ENCODE measurements around the gene NEDD4L. TPM values are rescaled to one million over a fixed set of nuclear protein-coding genes. Genes with fewer than 3 reads are reported as not detected.

The NEDD4L gene
- total RNA-seq, 4 donors from 2014 or later = 32.5 to 65.6 (median 43.4) TPM

DNA sequence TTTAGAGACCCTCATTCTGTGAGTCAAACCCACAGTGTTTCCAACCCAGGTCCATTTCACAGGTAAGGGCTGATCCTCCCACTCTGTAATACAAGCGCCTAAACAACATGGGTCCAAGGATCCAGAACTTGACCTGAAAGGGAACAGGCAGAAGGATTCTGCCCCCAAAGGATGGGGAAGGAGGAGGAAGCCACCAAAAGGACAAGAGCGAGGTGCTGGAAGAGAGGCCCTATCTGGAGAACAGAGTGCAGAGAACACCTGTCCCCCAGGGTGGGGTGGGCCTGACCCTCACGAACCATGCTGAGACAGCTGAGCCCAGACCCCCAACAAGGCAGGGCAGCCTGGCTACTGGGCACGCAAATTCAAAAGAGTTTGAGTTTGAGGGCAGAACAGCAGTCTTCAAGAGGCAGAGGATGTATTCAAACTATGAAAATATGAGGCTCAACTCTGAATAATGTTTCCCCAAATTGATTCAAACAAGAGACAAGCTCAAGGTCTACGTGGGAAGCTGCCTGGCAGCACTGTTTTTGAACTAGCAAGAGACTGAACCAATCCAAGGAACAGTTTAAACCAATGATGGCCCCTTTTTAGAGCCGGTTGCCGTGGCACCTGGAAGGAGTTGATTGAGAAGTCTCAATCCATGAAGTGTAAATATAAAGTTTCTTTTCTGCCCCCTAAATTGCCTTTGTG is 372.1 kb downstream of the NEDD4L start:
- TF ChIP-seq, protein P1, sequence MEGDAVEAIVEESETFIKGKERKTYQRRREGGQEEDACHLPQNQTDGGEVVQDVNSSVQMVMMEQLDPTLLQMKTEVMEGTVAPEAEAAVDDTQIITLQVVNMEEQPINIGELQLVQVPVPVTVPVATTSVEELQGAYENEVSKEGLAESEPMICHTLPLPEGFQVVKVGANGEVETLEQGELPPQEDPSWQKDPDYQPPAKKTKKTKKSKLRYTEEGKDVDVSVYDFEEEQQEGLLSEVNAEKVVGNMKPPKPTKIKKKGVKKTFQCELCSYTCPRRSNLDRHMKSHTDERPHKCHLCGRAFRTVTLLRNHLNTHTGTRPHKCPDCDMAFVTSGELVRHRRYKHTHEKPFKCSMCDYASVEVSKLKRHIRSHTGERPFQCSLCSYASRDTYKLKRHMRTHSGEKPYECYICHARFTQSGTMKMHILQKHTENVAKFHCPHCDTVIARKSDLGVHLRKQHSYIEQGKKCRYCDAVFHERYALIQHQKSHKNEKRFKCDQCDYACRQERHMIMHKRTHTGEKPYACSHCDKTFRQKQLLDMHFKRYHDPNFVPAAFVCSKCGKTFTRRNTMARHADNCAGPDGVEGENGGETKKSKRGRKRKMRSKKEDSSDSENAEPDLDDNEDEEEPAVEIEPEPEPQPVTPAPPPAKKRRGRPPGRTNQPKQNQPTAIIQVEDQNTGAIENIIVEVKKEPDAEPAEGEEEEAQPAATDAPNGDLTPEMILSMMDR (IDR thresholded peaks at IDR 0.05; ENCODE audit: low read depth) = no peak

DNA sequence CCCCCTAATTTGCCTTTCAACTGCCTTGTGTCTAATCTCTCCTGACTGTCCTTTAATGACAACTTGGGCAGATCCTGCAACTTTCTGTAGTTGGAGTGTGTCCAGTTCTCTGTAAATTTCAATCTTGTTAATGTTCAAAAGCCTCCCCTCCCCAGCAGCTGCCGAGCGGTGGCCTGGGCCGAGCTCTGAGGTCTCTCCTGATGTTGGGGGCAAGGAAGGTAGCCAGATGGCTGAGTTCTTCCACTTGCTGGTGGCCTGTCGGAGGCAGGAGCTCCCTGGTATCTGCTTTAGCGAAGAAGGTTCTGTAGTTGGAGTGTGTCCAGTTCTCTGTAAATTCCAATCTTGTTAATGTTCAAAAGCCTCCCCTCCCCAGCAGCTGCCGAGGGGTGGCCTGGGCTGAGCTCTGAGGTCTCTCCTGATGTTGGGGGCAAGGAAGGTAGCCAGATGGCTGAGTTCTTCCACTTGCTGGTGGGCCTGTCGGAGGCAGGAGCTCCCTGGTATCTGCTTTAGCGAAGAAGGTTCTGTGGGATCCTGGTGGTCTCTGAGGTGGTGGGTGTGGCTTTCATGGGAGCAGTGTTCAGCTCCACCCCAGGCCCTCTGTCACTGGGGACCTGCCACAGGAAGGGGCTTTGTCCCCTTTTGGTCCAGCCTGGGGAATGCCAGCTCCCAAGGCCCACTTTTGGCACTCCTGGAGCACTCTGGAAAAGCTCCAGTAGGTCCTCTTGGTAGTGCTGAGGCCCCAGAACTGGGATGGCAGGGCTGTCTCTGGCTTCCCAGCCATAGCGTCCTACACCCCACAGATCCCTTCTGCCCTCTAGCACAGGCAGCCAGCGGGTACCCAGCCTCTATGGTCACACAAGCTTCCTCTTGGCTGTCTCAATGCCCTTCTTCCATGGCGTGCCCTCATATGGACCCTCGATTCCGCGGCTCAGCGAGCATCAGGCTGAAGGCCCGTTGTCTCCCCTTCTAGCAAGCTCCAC is 373.0 kb downstream of the NEDD4L start:
- TF ChIP-seq, protein P1 (IDR thresholded peaks at IDR 0.05; ENCODE audit: low read depth) = no peak

DNA sequence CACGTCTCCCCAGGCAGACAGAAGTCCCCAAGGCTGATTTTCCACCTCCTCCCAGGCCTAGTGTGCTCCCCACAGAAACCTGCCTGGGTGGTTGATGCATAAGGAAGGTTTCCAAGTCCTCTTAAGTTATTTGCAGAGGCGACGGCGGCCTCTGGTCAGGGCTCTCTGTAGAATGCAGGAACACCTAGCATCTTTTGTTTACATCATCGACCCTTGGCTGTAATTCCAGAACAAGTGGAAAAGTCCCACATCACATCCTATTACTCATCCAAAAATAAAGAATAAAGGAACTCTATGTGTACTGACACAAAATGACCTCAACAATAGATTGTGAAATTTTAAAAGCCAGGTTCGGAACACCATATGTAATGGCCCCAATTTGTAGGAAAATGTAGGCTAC is 373.7 kb downstream of the NEDD4L start:
- TF ChIP-seq, protein P1 (IDR thresholded peaks at IDR 0.05; ENCODE audit: low read depth) = no peak

DNA sequence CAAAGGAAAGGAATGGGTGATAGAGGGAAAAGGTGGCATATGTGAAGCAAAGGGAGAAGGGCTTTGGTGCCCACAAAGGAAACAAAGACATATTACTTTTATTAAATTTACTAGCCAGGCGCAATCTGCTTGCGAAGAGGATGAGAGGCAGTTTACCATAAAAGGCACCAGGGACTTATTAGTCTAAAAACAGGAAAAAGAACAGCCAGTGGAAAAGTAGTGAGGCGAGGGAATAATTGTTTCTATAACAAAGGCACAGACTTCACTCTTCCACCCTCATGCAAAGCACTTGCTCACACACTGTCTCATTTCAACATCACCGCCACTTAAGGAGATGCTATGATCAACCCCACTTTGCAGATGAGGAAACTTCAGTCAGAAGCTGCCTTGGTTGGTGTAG is 374.3 kb downstream of the NEDD4L start:
- TF ChIP-seq, protein P1 (IDR thresholded peaks at IDR 0.05; ENCODE audit: low read depth) = no peak

DNA sequence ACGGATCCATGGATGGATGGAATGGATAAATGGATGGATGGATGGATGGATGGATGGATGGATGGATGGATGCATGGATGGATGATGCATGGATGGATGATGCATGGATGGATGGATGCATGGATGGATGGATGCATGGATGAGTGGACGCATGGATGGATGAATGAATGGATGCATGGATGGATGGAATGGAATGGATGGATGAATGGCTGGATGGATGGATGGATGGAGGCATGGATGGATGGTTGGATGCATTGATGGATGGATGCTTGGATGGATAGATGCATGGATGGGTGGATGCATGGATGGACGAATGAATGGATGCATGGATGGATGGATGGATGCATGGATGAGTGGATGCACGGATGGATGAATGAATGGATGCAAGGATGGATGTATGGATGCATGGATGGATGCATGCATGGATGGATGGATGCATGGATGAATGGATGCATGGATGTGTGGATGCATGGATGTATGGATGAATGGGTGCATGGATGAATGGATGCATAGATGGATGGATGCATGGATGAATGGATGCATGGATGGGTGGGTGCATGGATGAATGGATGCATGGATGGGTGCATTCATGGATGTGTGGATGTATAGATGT is 375.7 kb downstream of the NEDD4L start:
- TF ChIP-seq, protein P1 (IDR thresholded peaks at IDR 0.05; ENCODE audit: low read depth) = no peak

DNA sequence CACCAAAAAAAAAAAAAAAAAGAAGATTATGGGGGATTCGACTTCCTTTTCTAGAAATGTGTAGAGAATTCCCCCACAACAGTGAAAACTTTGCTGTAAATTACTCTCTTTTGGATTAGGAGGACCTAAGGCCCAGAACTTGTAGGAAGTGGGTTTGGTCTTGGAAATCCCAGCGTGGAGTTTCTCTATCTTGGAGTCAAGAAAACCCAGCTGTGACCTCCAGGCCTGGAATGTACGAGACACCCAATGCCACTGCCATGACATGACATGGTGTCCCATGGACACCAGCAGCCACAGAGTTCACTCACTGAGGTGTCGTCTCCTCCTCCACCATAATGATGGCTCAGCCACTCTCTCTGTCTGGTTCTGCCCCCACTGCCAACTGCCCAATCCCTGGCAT is 382.6 kb downstream of the NEDD4L start:
- TF ChIP-seq, protein P1 (IDR thresholded peaks at IDR 0.05; ENCODE audit: low read depth) = no peak

DNA sequence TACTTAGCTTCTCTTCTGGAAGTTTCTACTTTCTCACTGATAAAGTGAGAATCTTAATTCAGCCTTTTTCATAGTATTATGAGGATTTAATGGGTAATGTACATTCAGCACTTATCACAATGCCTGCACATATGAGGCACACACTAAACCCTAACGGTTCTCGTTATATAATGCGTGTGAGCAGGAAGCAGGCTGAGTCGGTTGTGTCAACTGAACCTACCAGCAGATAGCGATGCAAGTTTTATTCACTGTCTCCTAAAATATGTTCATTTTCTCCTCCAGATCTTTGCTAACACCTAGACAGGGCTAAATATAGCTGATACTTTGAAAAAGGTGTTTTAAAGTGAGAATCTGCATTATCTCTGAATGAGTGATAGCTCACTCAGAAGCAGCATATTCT is 383.3 kb downstream of the NEDD4L start:
- TF ChIP-seq, protein P1 (IDR thresholded peaks at IDR 0.05; ENCODE audit: low read depth) = no peak
